GM18498 (cell line): ENCODE data around the gene SMIM14.
"Not testable (repeated sequence)": the region's sequence is repeated elsewhere in the genome, so short reads cannot be mapped to it uniquely, and the experiment has no call there.

ENCODE experiments used
- ATAC-seq: cut with Tn5 transposase; IDR thresholded peaks from one replicate; pipeline ENCODE4 v1.9.1; 2021; ENCODE audit warnings: mild to moderate bottlenecking, moderate library complexity; ENCODE audit not compliant: unreplicated experiment

SMIM14 gene

GRCh38 chr4:39505581-39505980 is 133.1 kb downstream of the SMIM14 start:
- ATAC-seq = no peak

- ATAC-seq = no peak
Observed at GRCh38 chr4:39504538-39504937, 134.1 kb downstream of the SMIM14 start.

DNA sequence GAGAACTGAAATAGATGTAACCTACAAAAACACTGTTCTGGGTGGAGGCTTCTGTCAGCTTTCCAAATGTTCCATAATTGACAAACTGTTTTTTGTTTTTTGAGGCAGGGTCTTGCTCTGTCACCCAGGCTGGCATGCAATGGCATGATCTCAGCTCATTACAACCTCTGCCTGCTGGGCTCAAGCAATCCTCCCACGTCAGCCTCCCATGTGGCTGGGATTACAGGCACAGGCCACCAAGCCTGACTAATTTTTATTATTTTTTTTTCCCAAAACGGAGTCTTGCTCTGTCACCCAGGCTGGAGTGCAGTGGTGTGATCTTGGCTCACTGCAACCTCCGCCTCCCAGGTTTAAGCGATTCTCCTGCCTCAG is 136.0 kb downstream of the SMIM14 start:
- not testable (repeated sequence) for ATAC-seq

- ATAC-seq = no peak
Observed at GRCh38 chr4:39502019-39502663, 136.5 kb downstream of the SMIM14 start.

GRCh38 chr4:39498727-39499020 is 140.0 kb downstream of the SMIM14 start:
- no peak for ATAC-seq

DNA sequence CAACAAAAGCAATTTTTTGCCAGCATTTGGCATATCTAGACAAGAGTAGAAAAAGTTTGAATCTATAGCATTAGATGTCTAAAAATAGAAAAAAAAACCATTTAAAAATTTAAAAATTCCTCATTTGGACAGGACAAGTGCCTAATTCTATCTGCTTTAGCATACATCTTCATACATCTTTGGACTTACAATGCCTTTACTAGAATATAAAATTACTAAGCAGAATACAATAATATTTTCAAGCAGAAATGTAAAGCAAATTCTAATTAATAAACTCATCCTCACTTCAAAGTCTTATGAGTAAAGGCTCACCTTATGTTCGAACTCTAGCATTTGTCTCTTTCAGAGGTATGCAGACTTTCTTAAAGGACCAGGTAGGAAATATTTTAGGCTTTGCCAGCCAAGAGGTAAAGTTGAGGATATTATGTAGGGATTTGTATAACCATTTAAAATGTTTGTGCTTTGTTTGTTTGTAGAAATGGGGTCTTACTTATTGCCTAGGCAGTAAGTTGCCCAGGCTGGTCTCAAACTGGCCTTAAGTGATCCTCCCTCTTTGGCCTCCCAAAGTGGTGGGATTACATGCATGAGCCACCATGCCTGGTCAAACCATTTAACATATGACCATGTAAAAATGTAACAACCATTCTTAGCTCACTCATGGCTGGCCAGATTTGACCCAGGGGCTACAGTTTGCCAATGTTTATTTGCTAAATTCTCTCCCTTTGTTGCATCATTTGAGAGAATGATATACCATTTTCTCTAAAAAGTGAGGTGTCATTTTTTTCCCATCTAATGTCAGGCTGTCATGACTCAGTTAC is 140.5 kb downstream of the SMIM14 start:
- no peak for ATAC-seq
